ENCODE data around the gene HMGXB3.
"Not testable (repeated sequence)": the region's sequence is repeated elsewhere in the genome, so short reads cannot be mapped to it uniquely, and the experiment has no call there.

The HMGXB3 gene

DNA sequence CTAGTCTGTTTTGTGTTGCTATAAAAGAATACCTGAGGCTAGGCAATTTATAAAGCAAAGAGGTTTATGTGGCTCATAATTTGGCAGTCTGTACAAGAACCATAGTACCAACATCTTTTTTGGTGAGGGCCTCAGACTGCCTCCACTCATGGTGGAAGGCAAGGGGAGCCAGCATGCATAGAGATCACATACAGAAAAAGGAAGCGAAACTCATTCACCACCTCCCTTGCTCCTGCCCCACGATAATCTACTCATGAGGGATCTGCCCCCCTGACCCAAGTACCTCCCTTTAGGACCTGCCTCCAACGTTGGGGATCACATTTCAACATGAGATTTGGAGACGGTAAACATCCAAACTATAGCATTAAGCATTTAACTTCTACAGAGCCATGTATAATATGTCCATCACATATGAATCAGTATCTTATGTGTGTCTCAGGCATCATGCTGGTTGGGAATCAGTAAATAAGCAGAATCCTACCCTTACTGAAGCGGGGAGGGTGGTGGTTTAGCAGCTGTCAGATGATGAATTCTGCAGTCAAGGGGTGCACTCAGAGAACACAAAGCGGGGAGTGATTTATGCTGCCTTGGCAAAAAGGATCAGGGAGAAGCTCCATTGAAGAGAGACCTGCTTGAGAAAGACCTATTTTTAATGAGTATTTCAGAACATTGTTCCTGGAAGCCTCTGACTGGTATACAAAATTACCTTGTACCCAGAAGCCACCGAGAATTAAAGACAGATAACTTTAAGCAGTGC is 34.8 kb downstream of the HMGXB3 start:
- in situ Hi-C loops (cut with HindIII; ENCODE audit: low pct_unique_long_range_greater_than_20kb, low sequenced_read_pairs), result no loop called here
- no peak for DNase-seq (ENCODE audit: low read depth in 1 of 2, low spot score in 1 of 2)
- no peak for TF ChIP-seq JUND (IDR thresholded peaks at IDR 0.05; ENCODE audit: low read depth)

DNA sequence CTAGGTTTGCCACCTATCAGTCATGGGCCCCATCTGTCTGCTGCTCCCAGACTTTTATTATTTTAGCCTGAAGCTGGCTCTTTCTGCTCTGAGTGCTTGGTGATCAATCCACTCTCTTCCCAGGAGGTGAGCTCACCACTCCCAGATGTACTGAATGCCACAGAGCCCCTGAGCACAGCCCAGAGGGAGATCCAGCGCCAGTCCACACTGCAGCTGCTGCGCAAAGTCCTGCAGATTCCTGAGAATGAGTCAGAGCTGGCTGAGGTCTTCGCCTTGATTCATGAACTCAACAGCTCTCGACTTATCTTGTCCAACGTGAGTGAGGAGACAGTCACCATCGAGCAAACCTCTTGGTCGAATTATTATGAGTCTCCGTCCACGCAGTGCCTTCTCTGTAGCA is 36.0 kb downstream of the HMGXB3 start:
- TF ChIP-seq JUND (IDR thresholded peaks at IDR 0.05; ENCODE audit: low read depth), result no peak
- in situ Hi-C loops (cut with HindIII; ENCODE audit: low pct_unique_long_range_greater_than_20kb, low sequenced_read_pairs), result no loop called here
- no peak for DNase-seq (ENCODE audit: low read depth in 1 of 2, low spot score in 1 of 2)

DNA sequence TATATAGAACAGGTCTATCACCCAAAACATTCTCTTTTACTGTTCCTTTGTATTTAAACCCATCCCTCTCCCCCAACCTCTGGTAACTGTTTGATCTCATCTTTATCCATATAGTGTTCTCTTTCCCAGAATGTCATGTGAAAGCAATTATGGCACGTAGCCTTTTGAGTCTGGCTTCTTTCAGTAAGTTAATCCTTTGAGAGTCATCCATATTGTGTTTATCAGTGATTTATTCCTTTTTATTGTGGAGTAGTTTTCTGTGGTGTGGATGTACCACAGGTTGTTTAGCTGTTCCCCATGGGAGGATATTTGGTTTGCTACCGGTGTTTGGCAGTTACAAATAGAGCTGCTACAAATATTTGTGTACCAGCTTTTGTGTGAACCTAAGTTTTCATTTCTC is 38.0 kb downstream of the HMGXB3 start:
- no peak for TF ChIP-seq JUND (IDR thresholded peaks at IDR 0.05; ENCODE audit: low read depth)
- in situ Hi-C loops (cut with HindIII; ENCODE audit: low pct_unique_long_range_greater_than_20kb, low sequenced_read_pairs), result no loop called here
- DNase-seq (ENCODE audit: low read depth in 1 of 2, low spot score in 1 of 2), result peak in 1 of 2 experiments; percentile 56

- in situ Hi-C loops (cut with HindIII; ENCODE audit: low pct_unique_long_range_greater_than_20kb, low sequenced_read_pairs), result no loop called here
- no peak for DNase-seq (ENCODE audit: low read depth in 1 of 2, low spot score in 1 of 2)
- no peak for TF ChIP-seq JUND (IDR thresholded peaks at IDR 0.05; ENCODE audit: low read depth)
Observed at GRCh38 chr5:150042459-150042858, 41.9 kb downstream of the HMGXB3 start.

DNA sequence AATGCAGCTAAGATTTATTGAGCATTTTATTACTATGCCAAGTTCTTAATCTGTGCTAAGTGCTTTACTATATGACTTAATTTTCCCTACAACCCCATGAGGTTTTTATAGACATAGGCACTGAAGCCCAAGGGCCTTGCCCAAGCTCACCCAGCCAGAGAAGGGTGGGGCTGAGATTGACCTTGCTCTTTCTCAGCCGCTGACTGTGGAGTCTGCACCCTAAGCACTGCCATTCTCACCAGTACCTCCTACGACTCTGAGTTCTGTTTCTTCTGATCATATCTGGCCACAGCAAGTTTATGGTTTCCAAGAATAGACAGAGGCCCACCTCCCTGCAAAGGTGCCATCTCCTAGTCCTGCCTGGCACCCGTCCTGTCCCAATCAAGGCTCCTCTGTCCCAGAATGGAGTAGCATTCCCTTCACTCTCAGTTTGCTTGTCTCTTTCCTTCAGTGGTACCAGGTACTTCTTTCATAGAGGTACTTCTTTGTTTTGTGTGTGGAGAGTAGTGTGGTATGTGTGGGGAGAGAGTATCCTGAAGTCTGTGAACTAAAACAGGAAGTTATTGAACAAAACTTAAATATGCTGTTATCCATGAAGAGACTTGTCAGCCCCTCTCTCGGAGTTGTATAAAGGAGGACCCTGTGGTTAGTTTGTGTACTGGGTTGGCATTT is 43.3 kb downstream of the HMGXB3 start:
- TF ChIP-seq JUND (IDR thresholded peaks at IDR 0.05; ENCODE audit: low read depth), result no peak
- in situ Hi-C loops (cut with HindIII; ENCODE audit: low pct_unique_long_range_greater_than_20kb, low sequenced_read_pairs), result no loop called here
- DNase-seq (ENCODE audit: low read depth in 1 of 2, low spot score in 1 of 2), result no peak

DNA sequence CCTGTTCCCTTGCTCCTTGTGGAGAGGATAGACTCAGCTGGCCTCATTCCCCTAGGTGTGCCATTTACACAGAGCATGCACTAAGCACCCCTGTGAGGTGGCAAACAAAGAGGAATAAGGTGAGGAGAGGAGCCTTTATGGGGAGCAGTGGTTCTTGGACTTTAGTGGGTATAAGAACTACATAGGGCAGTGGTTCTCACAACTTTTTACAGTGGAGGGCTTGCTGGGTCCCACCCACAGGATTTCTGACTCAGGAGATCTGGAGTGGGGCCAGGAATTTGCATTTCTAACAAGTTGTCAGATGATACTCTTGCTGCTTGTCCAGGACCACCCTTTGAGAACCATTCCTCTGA is 43.8 kb downstream of the HMGXB3 start:
- no peak for DNase-seq (ENCODE audit: low read depth in 1 of 2, low spot score in 1 of 2)
- in situ Hi-C loops (cut with HindIII; ENCODE audit: low pct_unique_long_range_greater_than_20kb, low sequenced_read_pairs), result no loop called here
- TF ChIP-seq JUND (IDR thresholded peaks at IDR 0.05; ENCODE audit: low read depth), result no peak

GRCh38 chr5:150044712-150045111 is 44.2 kb downstream of the HMGXB3 start:
- DNase-seq (ENCODE audit: low read depth in 1 of 2, low spot score in 1 of 2), result no peak
- no peak for TF ChIP-seq JUND (IDR thresholded peaks at IDR 0.05; ENCODE audit: low read depth)
- in situ Hi-C loops (cut with HindIII; ENCODE audit: low pct_unique_long_range_greater_than_20kb, low sequenced_read_pairs), result no loop called here

- DNase-seq (ENCODE audit: low read depth in 1 of 2, low spot score in 1 of 2), result no peak
- TF ChIP-seq JUND (IDR thresholded peaks at IDR 0.05; ENCODE audit: low read depth), result no peak
- in situ Hi-C loops (cut with HindIII; ENCODE audit: low pct_unique_long_range_greater_than_20kb, low sequenced_read_pairs), result no loop called here
Observed at GRCh38 chr5:150045549-150045948, 45.0 kb downstream of the HMGXB3 start.

GRCh38 chr5:150046031-150046430 is 45.5 kb downstream of the HMGXB3 start:
- TF ChIP-seq JUND (IDR thresholded peaks at IDR 0.05; ENCODE audit: low read depth), result no peak
- DNase-seq (ENCODE audit: low read depth in 1 of 2, low spot score in 1 of 2), result no peak
- in situ Hi-C loops (cut with HindIII; ENCODE audit: low pct_unique_long_range_greater_than_20kb, low sequenced_read_pairs), result no loop called here

GRCh38 chr5:150050172-150050811 is 49.8 kb downstream of the HMGXB3 start:
- DNase-seq (ENCODE audit: low read depth in 1 of 2, low spot score in 1 of 2); in situ Hi-C loops (cut with HindIII; ENCODE audit: low pct_unique_long_range_greater_than_20kb, low sequenced_read_pairs): not testable (repeated sequence)

GRCh38 chr5:150051657-150052195 is 51.2 kb downstream of the HMGXB3 start:
- in situ Hi-C loops (cut with HindIII; ENCODE audit: low pct_unique_long_range_greater_than_20kb, low sequenced_read_pairs), result no loop called here
- TF ChIP-seq JUND (IDR thresholded peaks at IDR 0.05; ENCODE audit: low read depth), result no peak
- DNase-seq (ENCODE audit: low read depth in 1 of 2, low spot score in 1 of 2), result no peak

- in situ Hi-C loops (cut with HindIII; ENCODE audit: low pct_unique_long_range_greater_than_20kb, low sequenced_read_pairs), result no loop called here
- no peak for DNase-seq (ENCODE audit: low read depth in 1 of 2, low spot score in 1 of 2)
- TF ChIP-seq JUND (IDR thresholded peaks at IDR 0.05; ENCODE audit: low read depth), result no peak
Observed at GRCh38 chr5:150052226-150052955, 51.9 kb downstream of the HMGXB3 start.

Measured in T47D (cell line).